GM21576 (cell line): ENCODE measurements around the gene CYBB.

Experiments used
- ATAC-seq: cut with Tn5 transposase; IDR thresholded peaks from one replicate; pipeline ENCODE4 v1.9.1; 2021; ENCODE audit warnings: mild to moderate bottlenecking, moderate library complexity; ENCODE audit not compliant: unreplicated experiment

CYBB gene

GRCh38 chrX:37785569-37785968, 5.7 kb downstream of the CYBB start:
- ATAC-seq, result no peak

GRCh38 chrX:37786624-37787422, 7.0 kb downstream of the CYBB start:
- peak; percentile 77 for ATAC-seq

- ATAC-seq, result peak; percentile 66
Measured at GRCh38 chrX:37787423-37787869, 7.6 kb downstream of the CYBB start.

GRCh38 chrX:37796310-37796709, 16.5 kb downstream of the CYBB start:
- no peak for ATAC-seq

GRCh38 chrX:37796805-37797204, 16.9 kb downstream of the CYBB start:
- ATAC-seq, result peak; percentile 86

GRCh38 chrX:37799936-37800335, 20.1 kb downstream of the CYBB start:
- no peak for ATAC-seq

GRCh38 chrX:37800717-37801116, 20.9 kb downstream of the CYBB start:
- no peak for ATAC-seq

- no peak for ATAC-seq
Measured at GRCh38 chrX:37802028-37802427, 22.2 kb downstream of the CYBB start.

- no peak for ATAC-seq
Measured at GRCh38 chrX:37803057-37803456, 23.2 kb downstream of the CYBB start.

GRCh38 chrX:37809970-37810369, 30.1 kb downstream of the CYBB start:
- no peak for ATAC-seq

- ATAC-seq, result no peak
Measured at GRCh38 chrX:37812110-37812509, 32.3 kb downstream of the CYBB start.

GRCh38 chrX:37813570-37813969, 33.7 kb downstream of the CYBB start:
- no peak for ATAC-seq

GRCh38 chrX:37815366-37815765, 35.5 kb downstream of the CYBB start:
- no peak for ATAC-seq

- ATAC-seq, result no peak
Measured at GRCh38 chrX:37816766-37817165, 36.9 kb downstream of the CYBB start.

- no peak for ATAC-seq
Measured at GRCh38 chrX:37817176-37817575, 37.3 kb downstream of the CYBB start.

- ATAC-seq, result no peak
Measured at GRCh38 chrX:37817579-37817978, 37.7 kb downstream of the CYBB start.

- peak; percentile 49 for ATAC-seq
Measured at GRCh38 chrX:37818031-37818430, 38.2 kb downstream of the CYBB start.

- ATAC-seq, result no peak
Measured at GRCh38 chrX:37820646-37821045, 40.8 kb downstream of the CYBB start.

- no peak for ATAC-seq
Measured at GRCh38 chrX:37824491-37825214, 44.8 kb downstream of the CYBB start.

- ATAC-seq, result no peak
Measured at GRCh38 chrX:37825215-37825842, 45.5 kb downstream of the CYBB start.

GRCh38 chrX:37829721-37830120, 49.9 kb downstream of the CYBB start:
- no peak for ATAC-seq

- ATAC-seq, result no peak
Measured at GRCh38 chrX:37830371-37830770, 50.5 kb downstream of the CYBB start.
